HG02763 (cell line): Measurements from ENCODE around the gene TAF11.
"Not testable (repeated sequence)": the region's sequence is repeated elsewhere in the genome, so short reads cannot be mapped to it uniquely, and the experiment has no call there.

Source experiments
- ATAC-seq: cut with Tn5 transposase; IDR thresholded peaks from one replicate; pipeline ENCODE4 v1.9.1; 2021; ENCODE audit warnings: mild to moderate bottlenecking, moderate library complexity; ENCODE audit not compliant: unreplicated experiment

Gene TAF11

GRCh38 chr6:34906826-34907225 is 19.0 kb upstream of the TAF11 start:
- no peak for ATAC-seq

GRCh38 chr6:34904990-34905613 is 17.3 kb upstream of the TAF11 start:
- ATAC-seq: no peak

GRCh38 chr6:34901930-34902329 is 14.1 kb upstream of the TAF11 start:
- no peak for ATAC-seq

GRCh38 chr6:34900321-34901031 is 12.6 kb upstream of the TAF11 start:
- no peak for ATAC-seq

GRCh38 chr6:34899748-34900147 is 11.9 kb upstream of the TAF11 start:
- ATAC-seq: not testable (repeated sequence)

GRCh38 chr6:34897716-34898115 is 9.9 kb upstream of the TAF11 start:
- ATAC-seq: no peak

- ATAC-seq: no peak
Observed at GRCh38 chr6:34897130-34897529, 9.3 kb upstream of the TAF11 start.

- no peak for ATAC-seq
Observed at GRCh38 chr6:34894693-34895092, 6.9 kb upstream of the TAF11 start.

GRCh38 chr6:34891296-34891695 is 3.5 kb upstream of the TAF11 start:
- ATAC-seq: no peak

GRCh38 chr6:34890533-34890925 is 2.7 kb upstream of the TAF11 start:
- no peak for ATAC-seq

- ATAC-seq: peak; percentile 54
Observed at GRCh38 chr6:34888874-34889555, 1.2 kb upstream of the TAF11 start, which contains the start of gene ANKS1A. TSS of gene ANKS1A (plus strand) at chr6:34889255. CDS start at chr6:34889403, 148 bp downstream.

- no peak for ATAC-seq
Observed at GRCh38 chr6:34888514-34888856, 643 bp upstream of the TAF11 start.

GRCh38 chr6:34885837-34886236 is 2.0 kb downstream of the TAF11 start:
- ATAC-seq: not testable (repeated sequence)

- ATAC-seq: no peak
Observed at GRCh38 chr6:34884996-34885395, 2.8 kb downstream of the TAF11 start.

GRCh38 chr6:34884073-34884472 is 3.8 kb downstream of the TAF11 start:
- not testable (repeated sequence) for ATAC-seq

GRCh38 chr6:34877869-34878485 is 9.9 kb downstream of the TAF11 start:
- ATAC-seq: no peak

- no peak for ATAC-seq
Observed at GRCh38 chr6:34877259-34877658, 10.6 kb downstream of the TAF11 start.

- ATAC-seq: no peak
Observed at GRCh38 chr6:34876472-34876871, 11.4 kb downstream of the TAF11 start.

- no peak for ATAC-seq
Observed at GRCh38 chr6:34875292-34876213, 12.3 kb downstream of the TAF11 start.

- no peak for ATAC-seq
Observed at GRCh38 chr6:34872332-34872731, 15.5 kb downstream of the TAF11 start.

- no peak for ATAC-seq
Observed at GRCh38 chr6:34871853-34872252, 16.0 kb downstream of the TAF11 start.
